HG03064 (cell line): ENCODE data around the gene PTPRN2.
"Not testable (repeated sequence)": the region's sequence is repeated elsewhere in the genome, so short reads cannot be mapped to it uniquely, and the experiment has no call there.

ENCODE experiments used
- ATAC-seq: cut with Tn5 transposase; IDR thresholded peaks from one replicate; pipeline ENCODE4 v1.9.1; 2021; ENCODE audit warnings: low read depth; ENCODE audit not compliant: unreplicated experiment

PTPRN2 gene

GRCh38 chr7:158235862-158236261 lies 351.8 kb downstream of the PTPRN2 start:
- no peak for ATAC-seq

DNA sequence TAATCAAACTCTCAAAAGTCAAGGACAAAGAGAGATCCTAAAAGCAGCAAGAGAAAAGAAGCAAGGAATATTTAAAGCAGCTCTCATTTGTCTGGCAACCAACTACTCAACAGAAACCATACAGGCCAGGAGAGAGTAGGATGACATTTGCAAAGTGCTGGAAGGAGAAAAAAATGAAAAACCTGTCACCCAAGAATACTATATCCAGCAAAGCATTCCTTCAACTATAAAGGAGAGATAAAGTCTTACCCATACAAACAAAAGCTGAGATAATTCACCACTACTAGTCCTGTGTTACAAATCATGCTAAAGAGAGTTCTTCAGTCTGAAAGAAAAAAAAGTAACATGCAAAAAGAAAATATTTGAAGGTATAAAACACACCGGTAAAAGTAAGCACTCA lies 357.7 kb downstream of the PTPRN2 start:
- ATAC-seq = no peak

DNA sequence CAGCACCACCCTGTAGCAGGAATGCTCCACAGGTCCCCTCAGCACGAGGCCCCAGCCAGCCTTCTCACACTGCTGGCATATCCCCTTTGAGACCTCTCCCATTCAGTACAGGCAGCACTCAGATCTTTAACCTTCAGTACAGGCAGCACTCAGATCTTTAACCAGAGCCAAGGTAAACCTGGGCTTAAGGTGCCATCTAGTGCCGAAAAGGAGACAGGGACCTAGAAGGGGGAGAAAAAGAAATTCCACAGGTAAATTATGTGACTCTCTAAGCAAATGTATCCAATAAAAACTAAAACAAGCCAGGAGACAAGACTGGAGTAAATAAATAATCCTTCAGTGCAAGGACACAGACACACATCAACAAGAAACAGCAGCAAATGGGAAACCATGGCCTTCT lies 358.6 kb downstream of the PTPRN2 start:
- no peak for ATAC-seq

GRCh38 chr7:158228131-158228530 lies 359.5 kb downstream of the PTPRN2 start:
- ATAC-seq = no peak

DNA sequence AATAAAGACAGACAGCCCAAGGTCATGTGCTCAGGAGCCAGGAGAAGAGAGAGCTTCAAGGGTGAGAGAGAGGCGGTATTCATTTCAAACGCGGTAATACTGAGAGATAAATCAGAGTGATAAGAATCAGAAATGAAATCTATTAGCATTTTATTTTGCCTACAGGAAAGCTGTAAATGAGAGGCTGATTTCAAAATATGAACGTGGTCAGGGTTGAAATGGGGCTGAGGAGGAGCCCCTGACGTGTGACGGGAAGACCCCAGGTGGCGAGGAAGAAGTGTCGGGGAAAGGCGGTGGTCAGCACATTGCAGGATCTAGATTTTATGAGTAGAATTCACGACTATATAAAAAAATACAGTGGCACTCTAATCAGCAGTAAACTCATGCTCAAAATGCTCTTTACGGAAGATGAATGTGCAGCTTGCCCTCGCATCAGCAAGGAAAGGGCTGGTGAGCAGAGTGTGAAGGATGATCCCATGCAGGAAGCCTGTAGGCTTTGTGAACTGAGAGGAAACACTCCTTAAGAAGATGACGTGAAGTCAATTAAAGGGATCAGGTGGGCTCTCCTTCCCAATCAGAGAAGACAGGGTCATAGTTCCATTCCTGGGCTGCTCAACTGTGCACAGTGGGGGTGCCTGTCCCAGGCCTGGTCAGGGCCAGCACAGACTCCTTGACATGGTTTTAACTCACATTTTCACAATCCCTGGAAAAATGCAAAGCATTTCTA lies 360.2 kb downstream of the PTPRN2 start:
- ATAC-seq = no peak

DNA sequence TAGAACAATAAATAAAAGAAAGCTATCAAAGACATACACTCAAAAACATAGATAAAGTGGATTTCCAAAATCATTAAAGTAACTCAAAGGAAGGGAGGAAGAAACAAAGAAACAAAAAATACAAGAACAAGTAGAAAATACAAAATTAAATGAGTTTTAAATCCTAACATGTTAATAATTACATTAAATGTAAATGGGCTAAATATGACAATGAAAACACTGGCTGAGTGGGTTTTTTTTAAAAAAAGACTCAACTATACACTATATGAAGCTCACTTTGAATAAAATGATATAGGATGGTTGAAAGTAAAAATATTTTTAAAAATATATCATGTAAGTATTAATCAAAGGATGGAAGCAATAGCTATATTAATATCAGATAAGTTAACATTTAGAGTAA lies 371.4 kb downstream of the PTPRN2 start:
- ATAC-seq = no peak

GRCh38 chr7:158209435-158209834 lies 378.2 kb downstream of the PTPRN2 start:
- no peak for ATAC-seq

GRCh38 chr7:158206341-158206740 lies 381.3 kb downstream of the PTPRN2 start:
- no peak for ATAC-seq

- ATAC-seq = no peak
These were observed 383.2 kb downstream of the PTPRN2 start for GRCh38 chr7:158204453-158204852.

DNA sequence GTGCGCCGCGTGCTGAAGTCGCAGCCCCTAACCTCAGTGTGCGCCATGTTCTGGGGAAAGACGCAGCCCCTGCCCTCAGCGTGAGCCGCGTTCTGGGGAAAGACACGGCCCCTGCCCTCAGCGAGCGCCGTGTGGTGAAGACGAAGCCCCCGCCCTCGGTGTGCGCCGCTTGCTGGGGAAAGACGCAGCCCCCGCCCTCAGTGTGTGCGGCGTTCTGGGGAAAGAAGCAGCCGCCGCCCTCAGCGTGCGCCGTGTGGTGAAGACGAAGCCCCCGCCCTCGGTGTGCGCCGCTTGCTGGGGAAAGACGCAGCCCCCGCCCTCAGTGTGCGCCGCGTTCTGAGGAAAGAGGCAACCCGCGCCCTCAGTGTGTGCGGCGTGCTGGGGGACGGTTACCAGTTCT lies 383.7 kb downstream of the PTPRN2 start:
- not testable (repeated sequence) for ATAC-seq

DNA sequence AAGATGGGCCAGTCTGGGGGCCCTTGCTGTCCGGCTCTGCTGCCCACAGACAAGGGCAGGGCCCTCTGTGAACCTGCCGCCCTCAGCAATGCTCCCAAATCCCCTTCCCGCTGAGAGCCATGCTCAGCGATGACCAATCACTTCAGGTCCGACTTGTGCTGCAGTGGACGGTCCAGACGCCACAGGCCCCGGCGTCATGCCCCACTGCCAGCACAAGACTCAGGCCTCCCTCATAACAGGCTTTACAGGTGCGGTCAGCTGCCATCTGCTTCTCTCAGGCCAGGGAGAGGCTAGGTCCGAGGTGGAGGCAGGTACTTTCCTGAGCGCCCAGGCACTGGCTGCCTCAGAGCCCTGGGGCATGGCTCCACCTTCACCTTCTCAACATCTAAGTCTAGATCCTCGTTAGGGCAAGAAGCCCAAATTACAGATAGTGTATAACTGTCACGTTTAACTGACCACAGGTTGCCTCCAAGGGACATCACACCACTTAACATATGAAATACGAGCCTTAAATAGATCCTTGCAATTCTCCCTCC lies 393.2 kb downstream of the PTPRN2 start:
- ATAC-seq = no peak

GRCh38 chr7:158193446-158193845 lies 394.2 kb downstream of the PTPRN2 start:
- no peak for ATAC-seq

DNA sequence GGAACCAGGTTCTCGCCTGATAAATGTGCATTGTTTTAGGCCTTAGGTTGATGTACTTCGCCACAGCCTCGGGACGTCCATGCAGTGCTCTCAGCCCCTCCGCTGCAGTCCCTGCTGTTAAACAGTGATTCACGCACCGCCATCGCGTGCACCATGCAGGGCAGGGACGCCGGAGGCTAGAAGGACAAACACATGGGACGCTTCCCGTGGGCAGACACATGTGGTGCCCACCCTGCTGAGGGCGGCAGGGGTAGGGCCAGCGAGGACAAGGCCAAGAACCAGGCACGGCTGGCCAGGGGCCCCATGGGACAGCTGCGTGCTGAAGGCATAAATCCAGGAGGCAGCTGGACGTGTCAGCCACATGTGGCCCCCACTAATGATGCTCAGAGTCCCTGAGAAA lies 394.7 kb downstream of the PTPRN2 start:
- ATAC-seq = no peak

DNA sequence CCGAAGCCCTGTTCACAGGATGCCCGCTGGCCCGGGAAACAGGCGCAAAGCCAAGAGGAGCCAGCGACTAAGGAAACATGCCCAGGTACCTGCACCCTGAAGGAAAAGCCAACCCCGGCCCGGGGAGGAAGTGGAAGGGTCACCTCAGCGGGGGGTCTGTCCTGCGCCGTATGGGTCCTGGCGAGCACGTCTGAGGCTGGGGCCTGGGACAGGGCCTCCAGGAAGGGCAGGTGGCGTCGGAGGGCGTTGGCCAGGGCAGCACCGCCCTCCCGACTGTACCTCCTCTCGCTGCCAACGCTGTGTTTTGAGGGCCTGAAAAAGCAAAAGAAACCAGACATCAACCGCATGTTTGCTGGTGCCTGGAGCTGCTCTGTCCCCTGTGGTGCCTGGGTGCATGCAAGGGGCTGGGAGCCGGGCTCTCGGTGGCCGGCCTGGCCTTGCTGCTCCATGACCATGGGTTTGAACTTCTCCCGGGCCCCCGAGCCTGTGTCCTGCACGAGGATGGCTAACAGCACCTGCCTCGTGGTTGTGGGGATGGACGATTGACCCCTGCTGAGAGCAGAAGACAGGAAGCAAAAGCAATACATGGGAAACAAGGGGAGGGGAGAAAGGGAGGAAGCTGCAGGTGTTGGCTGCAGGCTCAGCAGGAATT lies 395.3 kb downstream of the PTPRN2 start:
- no peak for ATAC-seq

DNA sequence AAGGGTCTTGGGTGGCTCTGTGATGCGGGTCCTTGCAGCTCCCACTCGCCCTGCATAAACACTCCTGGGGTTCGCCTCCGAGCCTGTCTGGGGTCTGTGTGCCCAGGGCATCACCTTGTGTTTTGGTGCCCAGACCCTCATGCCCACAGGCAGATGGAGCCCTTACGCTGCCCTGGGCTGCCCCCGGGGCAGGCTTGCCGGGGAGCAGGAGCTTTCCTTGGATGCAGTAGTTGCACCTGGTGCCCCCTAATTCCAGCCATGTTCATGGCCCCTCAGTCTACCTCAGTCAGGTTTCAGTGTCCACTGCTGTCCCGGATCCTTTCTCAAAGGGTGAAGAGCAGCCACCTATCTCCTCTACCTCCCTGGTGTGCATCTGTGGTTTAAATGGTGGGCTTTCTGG lies 396.0 kb downstream of the PTPRN2 start:
- no peak for ATAC-seq

- ATAC-seq = no peak
These were observed 396.9 kb downstream of the PTPRN2 start for GRCh38 chr7:158190756-158191155.

GRCh38 chr7:158188676-158189075 lies 398.9 kb downstream of the PTPRN2 start:
- ATAC-seq = no peak

- no peak for ATAC-seq
These were observed 400.0 kb downstream of the PTPRN2 start for GRCh38 chr7:158187694-158187994.

- no peak for ATAC-seq
These were observed 400.5 kb downstream of the PTPRN2 start for GRCh38 chr7:158186864-158187693.

DNA sequence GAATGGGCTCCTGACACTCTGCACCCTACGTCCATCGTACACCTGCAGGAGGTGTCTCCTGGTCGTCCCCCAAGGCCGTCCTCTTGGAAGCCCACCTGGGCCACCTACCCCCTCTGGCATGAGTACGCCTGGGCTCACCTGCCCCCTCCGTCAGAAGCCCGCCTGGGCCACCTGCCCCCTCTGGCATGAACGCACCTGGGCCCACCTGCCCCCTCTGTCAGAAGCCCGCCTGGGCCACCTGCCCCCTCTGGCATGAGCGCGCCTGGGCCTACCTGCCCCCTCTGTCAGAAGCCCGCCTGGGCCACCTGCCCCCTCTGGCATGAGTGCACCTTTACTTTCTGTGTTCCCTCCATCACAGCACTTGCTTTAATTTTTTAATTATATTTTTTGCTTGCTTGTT lies 401.2 kb downstream of the PTPRN2 start:
- ATAC-seq = no peak

DNA sequence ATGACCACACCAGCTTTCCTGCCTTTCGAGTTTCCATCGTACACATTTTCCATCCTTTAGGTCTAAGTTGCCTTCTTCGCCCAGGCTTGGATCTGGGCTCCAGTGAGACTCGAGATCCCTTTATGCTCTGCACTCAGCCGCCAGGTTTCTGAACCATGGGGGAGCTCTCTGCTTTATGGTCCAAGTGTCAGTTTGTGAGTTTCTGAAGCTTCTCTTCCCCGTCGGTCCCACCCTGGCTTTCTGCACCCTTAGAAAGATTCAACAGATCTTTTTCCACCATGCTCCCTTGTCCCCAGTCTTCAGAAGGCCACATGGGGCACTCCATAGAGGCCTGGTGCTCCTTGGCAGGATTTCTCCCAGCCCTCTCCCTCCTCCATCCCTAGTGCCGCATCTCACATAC lies 402.0 kb downstream of the PTPRN2 start:
- ATAC-seq = no peak
